Mesenchymal stem cell (in vitro differentiated cells and primary cell): ENCODE data around the gene KRT71.

ENCODE experiments used
- DNase-seq: peaks from one replicate; pipeline ENCODE4 v3.0.0-alpha.2; 2013
- H2AFZ ChIP-seq: one replicate; pipeline ENCODE4 v1.6.1; 2013; ENCODE audit warnings: low read depth, mild to moderate bottlenecking, control low read depth, inconsistent platforms, low read length, moderate library complexity
- H2AK5ac ChIP-seq: 2 replicates; pipeline ENCODE4 v1.6.1; 2013; ENCODE audit warnings: low read length, moderate library complexity, mild to moderate bottlenecking, inconsistent platforms; ENCODE audit not compliant: severe bottlenecking
- H2BK120ac ChIP-seq: one replicate; pipeline ENCODE4 v1.6.1; 2013; ENCODE audit warnings: low read depth, mild to moderate bottlenecking, inconsistent platforms, low read length, moderate library complexity
- H2BK12ac ChIP-seq, 2 experiments: one replicate each; pipeline ENCODE4 v1.6.1; 2013; ENCODE audit warnings: inconsistent platforms in 2 of 2, low read length in 2 of 2, mild to moderate bottlenecking in 2 of 2, moderate library complexity in 2 of 2, control low read depth in 1 of 2
- H2BK15ac ChIP-seq: one replicate; pipeline ENCODE4 v1.6.1; 2013; ENCODE audit warnings: mild to moderate bottlenecking, low read depth, inconsistent platforms; ENCODE audit not compliant: poor library complexity, severe bottlenecking
- H2BK5ac ChIP-seq: 2 replicates; pipeline ENCODE4 v1.6.1; 2013; ENCODE audit warnings: low read depth, mild to moderate bottlenecking, low read length, control low read depth, inconsistent platforms; ENCODE audit not compliant: poor library complexity, severe bottlenecking
- H3K14ac ChIP-seq, 2 experiments: one replicate each; pipeline ENCODE4 v1.6.1; 2013; ENCODE audit warnings: inconsistent platforms in 2 of 2, low read length in 2 of 2, control low read depth in 1 of 2, mild to moderate bottlenecking in 1 of 2, moderate library complexity in 1 of 2
- H3K18ac ChIP-seq, 2 experiments: one replicate each; pipeline ENCODE4 v1.6.1; 2013; ENCODE audit warnings: inconsistent platforms in 2 of 2, low read length in 2 of 2, control low read depth in 1 of 2, low read depth in 1 of 2, mild to moderate bottlenecking in 1 of 2
- H3K23ac ChIP-seq, 2 experiments: one replicate each; pipeline ENCODE4 v1.6.1; 2013; ENCODE audit warnings: inconsistent platforms in 2 of 2, low read length in 2 of 2, mild to moderate bottlenecking in 2 of 2, moderate library complexity in 2 of 2, control low read depth in 1 of 2
- H3K27ac ChIP-seq: 2 replicates; pipeline ENCODE4 v1.5.1; 2013; ENCODE audit warnings: mild to moderate bottlenecking, moderate library complexity, low read length, control low read depth, inconsistent platforms; ENCODE audit not compliant: poor library complexity, severe bottlenecking
- H3K27me3 ChIP-seq, 2 experiments: 2 replicates each; pipeline versions ENCODE4 v1.6.1 to v1.7.0; 2013; ENCODE audit warnings: low read length in 2 of 2, mild to moderate bottlenecking in 2 of 2, moderate library complexity in 2 of 2, control low read depth in 1 of 2, inconsistent platforms in 1 of 2; ENCODE audit not compliant: control insufficient read depth in 1 of 2, insufficient read depth in 1 of 2
- H3K36me3 ChIP-seq, 2 experiments: 2 replicates each; pipeline versions ENCODE4 v1.6.1 to v1.7.0; 2013; ENCODE audit warnings: low read length in 2 of 2, control low read depth in 1 of 2, inconsistent platforms in 1 of 2, low read depth in 1 of 2, mild to moderate bottlenecking in 1 of 2; ENCODE audit not compliant: insufficient read depth in 2 of 2, control insufficient read depth in 1 of 2
- H3K4ac ChIP-seq, 2 experiments: one replicate each; pipeline ENCODE4 v1.6.1; 2013; ENCODE audit warnings: inconsistent platforms in 2 of 2, low read length in 2 of 2, mild to moderate bottlenecking in 2 of 2, moderate library complexity in 2 of 2, control low read depth in 1 of 2, low read depth in 1 of 2
- H3K4me1 ChIP-seq: 2 replicates; pipeline ENCODE4 v1.6.1; 2013; ENCODE audit warnings: low read depth, low read length, control low read depth; ENCODE audit not compliant: control insufficient read depth, insufficient read depth
- H3K4me2 ChIP-seq: 2 replicates; pipeline ENCODE4 v1.6.1; 2013; ENCODE audit warnings: low read length, mild to moderate bottlenecking, inconsistent platforms; ENCODE audit not compliant: poor library complexity, severe bottlenecking
- H3K4me3 ChIP-seq, 2 experiments: 2 replicates each; pipeline versions ENCODE4 v1.5.1 to v1.7.0; 2013; ENCODE audit warnings: low read length in 2 of 2, mild to moderate bottlenecking in 2 of 2, control low read depth in 1 of 2, low read depth in 1 of 2; ENCODE audit not compliant: insufficient read depth in 1 of 2
- H3K79me1 ChIP-seq: replicated peaks from 2 replicates; pipeline ENCODE4 v1.6.1; 2013; ENCODE audit warnings: mild to moderate bottlenecking, control low read depth, low read length, inconsistent platforms; ENCODE audit not compliant: poor library complexity, severe bottlenecking
- H3K9ac ChIP-seq: 2 replicates; pipeline ENCODE4 v1.7.0; 2013; ENCODE audit warnings: mild to moderate bottlenecking, low read length, moderate library complexity
- H3K9me3 ChIP-seq: 2 replicates; pipeline ENCODE4 v1.7.0; 2013; ENCODE audit warnings: mild to moderate bottlenecking, low read length; ENCODE audit not compliant: control insufficient read depth
- H4K8ac ChIP-seq: one replicate; pipeline ENCODE4 v1.6.1; 2013; ENCODE audit warnings: inconsistent platforms, mild to moderate bottlenecking, low read length, moderate library complexity
- H4K91ac ChIP-seq: one replicate; pipeline ENCODE4 v1.6.1; 2013; ENCODE audit warnings: mild to moderate bottlenecking, low read length, inconsistent platforms
- WGBS: methylation state at CpG from one replicate; pipeline ENCODE4 v1.1.7; 2013; ENCODE audit warnings: mixed read lengths; 5-methylcytosine and 5-hydroxymethylcytosine counted together

The KRT71 gene

GRCh38 chr12:52517888-52518287 is 35.1 kb downstream of the KRT71 start:
- no peak overlapping the region for H3K14ac ChIP-seq
- H3K4me3 ChIP-seq = no peak overlapping the region
- DNase-seq = no peak

GRCh38 chr12:52517005-52517835 is 35.7 kb downstream of the KRT71 start:
- no peak overlapping the region for H3K4me3 ChIP-seq
- no peak overlapping the region for H2BK5ac ChIP-seq
- H3K9ac ChIP-seq = no peak overlapping the region
- H2AFZ ChIP-seq = no peak overlapping the region
- H3K4ac ChIP-seq = no peak overlapping the region
- no peak overlapping the region for H2BK15ac ChIP-seq
- no peaks in the 10 kb centered on the region for H3K9me3 ChIP-seq
- DNase-seq = no peak
- H3K4me1 ChIP-seq = no peaks in the 10 kb centered on the region
- H2AK5ac ChIP-seq = no peak overlapping the region
- H3K14ac ChIP-seq = no peak overlapping the region
- no peak overlapping the region for H3K27ac ChIP-seq
- no peak overlapping the region for H2BK120ac ChIP-seq
- no peak overlapping the region for H3K23ac ChIP-seq
- H2BK12ac ChIP-seq = no peak overlapping the region
- peaks cover 12 to 71% of the 10 kb centered on the region in 2 experiments for H3K27me3 ChIP-seq
- H4K91ac ChIP-seq = no peak overlapping the region
- H3K36me3 ChIP-seq = no peaks in the 10 kb centered on the region
- 95% methylated on average over 12 of the region's 14 CpGs for WGBS
- H3K18ac ChIP-seq = no peak overlapping the region
- no peak overlapping the region for H4K8ac ChIP-seq
- no peak overlapping the region for H3K4me2 ChIP-seq
- no peaks in the 10 kb centered on the region for H3K79me1 ChIP-seq

More at GRCh38 chr12:52517888-52518287, 35.1 kb downstream of the KRT71 start:
- H2BK5ac ChIP-seq = no peak overlapping the region
- no peak overlapping the region for H2BK15ac ChIP-seq
- H4K91ac ChIP-seq = no peak overlapping the region
- H3K27me3 ChIP-seq = peaks cover 19 to 78% of the 10 kb centered on the region in 2 experiments
- no peak overlapping the region for H2BK12ac ChIP-seq
- no peak overlapping the region for H2AK5ac ChIP-seq
- no peaks in the 10 kb centered on the region for H3K79me1 ChIP-seq
- H3K9me3 ChIP-seq = no peaks in the 10 kb centered on the region
- no peak overlapping the region for H2AFZ ChIP-seq
- no peak overlapping the region for H3K23ac ChIP-seq
- H3K4ac ChIP-seq = no peak overlapping the region
- H3K36me3 ChIP-seq = no peaks in the 10 kb centered on the region
- no peak overlapping the region for H3K4me2 ChIP-seq
- H3K18ac ChIP-seq = no peak overlapping the region
- H3K27ac ChIP-seq = no peak overlapping the region
- no peak overlapping the region for H3K9ac ChIP-seq
- H2BK120ac ChIP-seq = no peak overlapping the region
- H3K4me1 ChIP-seq = no peaks in the 10 kb centered on the region
- H4K8ac ChIP-seq = no peak overlapping the region
- 75% methylated on average over 4 of the region's 5 CpGs for WGBS

- Histone ChIP-seq H2AFZ (no peak overlapping the region), H3K4me2 (no peak overlapping the region), H2BK15ac (no peak overlapping the region), H2BK12ac (no peak overlapping the region), H3K23ac (no peak overlapping the region), H3K9me3 (no peaks in the 10 kb centered on the region), H3K27ac (no peak overlapping the region), H3K27me3 (peaks cover 4 to 61% of the 10 kb centered on the region in 2 experiments), H3K79me1 (no peaks in the 10 kb centered on the region), H2AK5ac (no peak overlapping the region), H3K36me3 (no peaks in the 10 kb centered on the region), H3K4ac (no peak overlapping the region), H3K9ac (no peak overlapping the region), H3K4me1 (no peaks in the 10 kb centered on the region), H3K4me3 (no peak overlapping the region), H3K18ac (no peak overlapping the region), H2BK5ac (no peak overlapping the region), H4K91ac (no peak overlapping the region), H3K14ac (no peak overlapping the region), H4K8ac (no peak overlapping the region), H2BK120ac (no peak overlapping the region)
- no peak for DNase-seq
- WGBS = 88% methylated on average over 15 of the region's 15 CpGs
Measured at GRCh38 chr12:52515927-52516831, 36.8 kb downstream of the KRT71 start.

- Histone ChIP-seq H3K27ac (no peak overlapping the region), H4K91ac (no peak overlapping the region), H2BK12ac (no peak overlapping the region), H3K36me3 (no peaks in the 10 kb centered on the region), H2BK15ac (no peak overlapping the region), H3K79me1 (no peaks in the 10 kb centered on the region), H2BK120ac (no peak overlapping the region), H3K4me1 (no peaks in the 10 kb centered on the region), H3K4ac (no peak overlapping the region), H3K18ac (no peak overlapping the region), H3K4me2 (no peak overlapping the region), H3K27me3 (peaks cover 4 to 52% of the 10 kb centered on the region in 2 experiments), H2AK5ac (no peak overlapping the region), H3K9ac (no peak overlapping the region), H3K4me3 (no peak overlapping the region), H2BK5ac (no peak overlapping the region), H4K8ac (no peak overlapping the region), H3K14ac (no peak overlapping the region), H2AFZ (no peak overlapping the region), H3K23ac (no peak overlapping the region), H3K9me3 (no peaks in the 10 kb centered on the region)
- WGBS = 100% methylated on average over 1 of the region's 1 CpG
- DNase-seq = no peak
Measured at GRCh38 chr12:52515319-52515646, 37.7 kb downstream of the KRT71 start.
